SK-N-SH (cell line): Measurements from ENCODE around the gene SHANK2. TPM values are rescaled to one million over a fixed set of nuclear protein-coding genes. Genes with fewer than 3 reads are reported as not detected.

Experiments used
- CTCF ChIA-PET: fragments of 300-600, 350-600 bp; formaldehyde crosslinking; extraction: SDS; loops from one replicate; lab custom pipeline; 2021; lab: Yijun Ruan, JAX
- POLR2A ChIA-PET: fragments of 350-600 bp; sonication (Branson Sonifier 250); formaldehyde crosslinking; extraction: SDS; loops from one replicate; lab custom pipeline; 2020; ENCODE audit warnings: antibody characterized with exemption, inconsistent platforms; lab: Yijun Ruan, JAX
- DNase-seq: peaks from one replicate; pipeline ENCODE4 v3.0.0; 2012
- H2AFZ ChIP-seq: fragments of 200-600 bp; sonication (generic); 2 replicates; pipeline ENCODE4 v1.8.1; 2016; ENCODE audit warnings: antibody characterized with exemption, mild to moderate bottlenecking, low read depth
- H3F3A ChIP-seq: fragments of 200-600 bp; sonication (generic); replicated peaks from 2 replicates; pipeline ENCODE3; 2016; ENCODE audit warnings: antibody characterized with exemption, mild to moderate bottlenecking; ENCODE audit not compliant: insufficient read depth
- H3K27ac ChIP-seq, 2 experiments: fragments of 200-500 bp in 1 of 2; fragments of 200-600 bp in 1 of 2; sonication (Bioruptor generic) in 1 of 2; sonication (generic), shearing (Covaris generic) in 1 of 2; 2 replicates each; pipeline versions ENCODE4 v1.5.1 to v1.6.1; 2014 to 2016; ENCODE audit warnings: low read depth in 2 of 2, inconsistent platforms in 1 of 2, low read length in 1 of 2, mild to moderate bottlenecking in 1 of 2, mixed read lengths in 1 of 2
- H3K27me3 ChIP-seq: fragments of 200-600 bp; sonication (generic), shearing (Covaris generic); 2 replicates; pipeline ENCODE4 v1.6.1; 2016; ENCODE audit warnings: mixed run types; ENCODE audit not compliant: insufficient read depth
- H3K36me3 ChIP-seq, 2 experiments: fragments of 200-500 bp in 1 of 2; fragments of 200-600 bp in 1 of 2; sonication (Bioruptor generic) in 1 of 2; sonication (generic) in 1 of 2; replicated peaks in 1 of 2; 2 replicates each; pipeline versions ENCODE3 to v1.5.1; 2014 to 2016; ENCODE audit warnings: low read length in 1 of 2, mild to moderate bottlenecking in 1 of 2; ENCODE audit not compliant: insufficient read depth in 2 of 2, control insufficient read depth in 1 of 2
- H3K4me1 ChIP-seq, 2 experiments: fragments of 200-500 bp in 1 of 2; fragments of 200-600 bp in 1 of 2; sonication (Bioruptor generic) in 1 of 2; sonication (generic), shearing (Covaris generic) in 1 of 2; 2 replicates each; pipeline versions ENCODE4 v1.5.1 to v1.6.1; 2014 to 2016; ENCODE audit warnings: low read depth in 1 of 2, low read length in 1 of 2, mixed run types in 1 of 2; ENCODE audit not compliant: insufficient read depth in 2 of 2, control insufficient read depth in 1 of 2
- H3K4me2 ChIP-seq: fragments of 200-600 bp; sonication (generic), shearing (Covaris generic); 2 replicates; pipeline ENCODE4 v1.6.1; 2017; ENCODE audit warnings: mixed run types
- H3K4me3 ChIP-seq, 2 experiments: fragments of 200-500 bp in 1 of 2; fragments of 200-600 bp in 1 of 2; sonication (Bioruptor generic) in 1 of 2; sonication (generic), shearing (Covaris generic) in 1 of 2; 2 replicates each; pipeline versions ENCODE4 v1.5.1 to v1.8.1; 2014 to 2016; ENCODE audit warnings: low read depth in 2 of 2, inconsistent platforms in 1 of 2, low read length in 1 of 2, mild to moderate bottlenecking in 1 of 2, mixed read lengths in 1 of 2, moderate library complexity in 1 of 2
- H3K79me2 ChIP-seq: fragments of 200-600 bp; sonication (generic); 2 replicates; pipeline ENCODE4 v1.8.1; 2017; ENCODE audit warnings: mild to moderate bottlenecking; ENCODE audit not compliant: insufficient read depth
- H3K9ac ChIP-seq: fragments of 200-600 bp; sonication (generic); 2 replicates; pipeline ENCODE4 v1.6.1; 2017; ENCODE audit warnings: mixed run types
- H3K9me2 ChIP-seq: fragments of 200-600 bp; sonication (generic); 2 replicates; pipeline ENCODE4 v1.6.1; 2017; ENCODE audit warnings: mixed run types
- H3K9me3 ChIP-seq: fragments of 200-600 bp; sonication (generic); 2 replicates; pipeline ENCODE4 v1.6.1; 2017; ENCODE audit warnings: mixed run types, mild to moderate bottlenecking, moderate library complexity
- H4K20me1 ChIP-seq: fragments of 200-600 bp; sonication (generic); 2 replicates; pipeline ENCODE4 v1.6.1; 2017; ENCODE audit warnings: mild to moderate bottlenecking, mixed run types; ENCODE audit not compliant: insufficient read depth
- EP300 ChIP-seq, 2 experiments: IDR thresholded peaks; 2 replicates each; pipeline versions ENCODE4 v1.4.0 to v1.6.1; 2012; ENCODE audit warnings: borderline replicate concordance in 1 of 2, low read depth in 1 of 2, low read length in 1 of 2
- FOSL2 ChIP-seq: IDR thresholded peaks from 2 replicates; pipeline ENCODE4 v1.4.0; 2012; ENCODE audit warnings: low read depth, mild to moderate bottlenecking, moderate library complexity, borderline replicate concordance
- FOXJ3 ChIP-seq: sonication (generic); formaldehyde crosslinking; IDR thresholded peaks from 2 replicates; pipeline ENCODE4 v1.5.1; 2020; ENCODE audit warnings: mild to moderate bottlenecking, missing genetic modification reagents
- GABPA ChIP-seq: IDR thresholded peaks from 2 replicates; pipeline ENCODE4 v1.4.0; 2012; ENCODE audit warnings: low read depth, mild to moderate bottlenecking
- GATA2 ChIP-seq: sonication (generic); formaldehyde crosslinking; IDR thresholded peaks from 2 replicates; pipeline ENCODE4 v1.5.0; 2020; ENCODE audit warnings: mild to moderate bottlenecking, missing genetic modification reagents
- IRF3 ChIP-seq: fragments of 150-350 bp; IDR thresholded peaks from 2 replicates; pipeline ENCODE4 v1.6.1; 2016; ENCODE audit warnings: mild to moderate bottlenecking, low read depth, low read length
- MXI1 ChIP-seq: IDR thresholded peaks from 2 replicates; pipeline ENCODE4 v1.6.1; 2012; ENCODE audit warnings: mild to moderate bottlenecking, low read depth, low read length, improper control_type of control experiment
- NFIC ChIP-seq: IDR thresholded peaks from 2 replicates; pipeline ENCODE4 v1.4.0; 2012; ENCODE audit warnings: borderline replicate concordance
- PBX3 ChIP-seq: IDR thresholded peaks from 2 replicates; pipeline ENCODE4; 2012
- RAD21 ChIP-seq: IDR thresholded peaks from 2 replicates; pipeline ENCODE4 v1.6.1; 2012; ENCODE audit warnings: mild to moderate bottlenecking, low read length
- REST ChIP-seq: IDR thresholded peaks from 2 replicates; pipeline ENCODE4 v1.6.1; 2012; ENCODE audit warnings: mild to moderate bottlenecking, low read depth, low read length, moderate library complexity
- RXRA ChIP-seq: IDR thresholded peaks from 2 replicates; pipeline ENCODE4 v1.4.0; 2012; ENCODE audit warnings: low read depth, mild to moderate bottlenecking, borderline replicate concordance
- TCF12 ChIP-seq: IDR thresholded peaks from 2 replicates; pipeline ENCODE4 v1.4.0; 2012
- USF2 ChIP-seq: fragments of 150-350 bp; IDR thresholded peaks from 2 replicates; pipeline ENCODE4 v1.6.1; 2017; ENCODE audit warnings: antibody characterized with exemption, low read length, low read depth, borderline replicate concordance
- YY1 ChIP-seq: IDR thresholded peaks from 2 replicates; pipeline ENCODE4 v1.4.0; 2012; ENCODE audit warnings: low read depth, mild to moderate bottlenecking
- WGBS: methylation state at CpG from one replicate; pipeline ENCODE4 v1.1.6; 2017; ENCODE audit warnings: low lambda C conversion rate; 5-methylcytosine and 5-hydroxymethylcytosine counted together
- polyA plus RNA-seq, 3 experiments: library from polyadenylated mRNA; depleted of rRNA; stranded (reverse); fragments of >200 nt; gene quantifications; 2 replicates each; pipeline ENCODE4 v1.2.3, GENCODE V29; 2012

Gene SHANK2
- polyA plus RNA-seq, 1 of the 3 experiments (the other 2 are of a cell fraction), result under 0.01 TPM

GRCh38 chr11:71240061-71240690, 12.2 kb downstream of the SHANK2 start:
- no peaks in the 10 kb centered on the region for H3F3A ChIP-seq
- H4K20me1 ChIP-seq, result no peaks in the 10 kb centered on the region
- H2AFZ ChIP-seq, result no peak overlapping the region
- no peaks in the 10 kb centered on the region for H3K9me2 ChIP-seq
- no peak overlapping the region for H3K4me3 ChIP-seq
- H3K27ac ChIP-seq, result no peak overlapping the region
- no peaks in the 10 kb centered on the region for H3K4me1 ChIP-seq
- H3K79me2 ChIP-seq, result no peaks in the 10 kb centered on the region
- ChIA-PET CTCF (interaction anchor here (4.3 kb wide), 1 partner anchor 12 kb away, joined by 22 read pairs; the partner anchor contains the start of gene SHANK2), POLR2A (no interaction called here)
- no peaks in the 10 kb centered on the region for H3K27me3 ChIP-seq
- no peak overlapping the region for H3K9ac ChIP-seq
- 59% methylated on average over 8 of the region's 12 CpGs for WGBS
- no peak overlapping the region for H3K4me2 ChIP-seq
- DNase-seq, result peak; percentile 3
- TF ChIP-seq GATA2, result no peak
- no peak for TF ChIP-seq MXI1
- no peak for TF ChIP-seq NFIC
- no peak for TF ChIP-seq REST
- no peaks in the 10 kb centered on the region for H3K36me3 ChIP-seq
- no peaks in the 10 kb centered on the region for H3K9me3 ChIP-seq

- Histone ChIP-seq H3K27ac (no peak overlapping the region), H4K20me1 (no peaks in the 10 kb centered on the region), H3K9ac (no peak overlapping the region), H3K27me3 (no peaks in the 10 kb centered on the region), H3K9me3 (no peaks in the 10 kb centered on the region), H3K9me2 (no peaks in the 10 kb centered on the region), H3K4me1 (no peaks in the 10 kb centered on the region), H3F3A (no peaks in the 10 kb centered on the region), H3K4me3 (no peak overlapping the region), H3K79me2 (no peaks in the 10 kb centered on the region), H3K4me2 (no peak overlapping the region), H3K36me3 (no peaks in the 10 kb centered on the region), H2AFZ (no peak overlapping the region)
- TF ChIP-seq TCF12, result no peak
- TF ChIP-seq RXRA, result no peak
- no peak for TF ChIP-seq RAD21
- TF ChIP-seq GATA2, result no peak
- CTCF ChIA-PET, result interaction anchor here (4.3 kb wide), 1 partner anchor 12 kb away, joined by 22 read pairs; the partner anchor contains the start of gene SHANK2
- POLR2A ChIA-PET, result no interaction called here
- peak; percentile 4 for DNase-seq
- WGBS, result 27% methylated on average over 7 of the region's 7 CpGs
Observed at GRCh38 chr11:71239581-71239980, 12.8 kb downstream of the SHANK2 start.

GRCh38 chr11:71238941-71239340, 13.4 kb downstream of the SHANK2 start:
- CTCF ChIA-PET, result interaction anchor here (0.8 to 4.3 kb wide), 2 partner anchors 13 to 158 kb away, joined by 3 to 22 read pairs; partner anchors contain the start of gene SHANK2
- Histone ChIP-seq H3K79me2 (no peaks in the 10 kb centered on the region), H3K36me3 (no peaks in the 10 kb centered on the region), H3K4me1 (no peaks in the 10 kb centered on the region), H2AFZ (no peak overlapping the region), H4K20me1 (no peaks in the 10 kb centered on the region), H3K27ac (no peak overlapping the region), H3K27me3 (no peaks in the 10 kb centered on the region), H3K9me3 (no peaks in the 10 kb centered on the region), H3F3A (no peaks in the 10 kb centered on the region), H3K4me2 (no peak overlapping the region), H3K9ac (no peak overlapping the region), H3K9me2 (no peaks in the 10 kb centered on the region), H3K4me3 (no peak overlapping the region)
- WGBS, result 44% methylated on average over 7 of the region's 7 CpGs
- DNase-seq, result peak; percentile 4
- POLR2A ChIA-PET, result no interaction called here
- TF ChIP-seq EP300 (IDR thresholded peaks at IDR 0.05; ENCODE audit: borderline replicate concordance in 1 of 2, low read depth in 1 of 2, low read length in 1 of 2) (no peak), FOSL2 (no peak), PBX3 (no peak), RAD21 (no peak), IRF3 (no peak), YY1 (no peak), USF2 (no peak), GABPA (no peak), FOXJ3 (CRISPR knock-in tag) (no peak)
